C4-2B (cell line): ENCODE measurements around the gene SP8.

Source experiments
- CTCF ChIP-seq: fragments of 450-650 bp; conservative IDR thresholded peaks from 2 replicates; pipeline ENCODE4 v1.5.1; 2017; ENCODE audit warnings: mild to moderate bottlenecking
- ZFX ChIP-seq: fragments of 450-650 bp; IDR thresholded peaks from 2 replicates; pipeline ENCODE4 v1.6.1; 2017

- TF ChIP-seq CTCF (no peak), ZFX (no peak)
These were observed 48.7 kb downstream of the SP8 start for GRCh38 chr7:20737840-20738448.
